Liver (tissue), 9 donors: ENCODE results near the gene SMIM29. TPM values are rescaled to one million over a fixed set of nuclear protein-coding genes. Genes with fewer than 3 reads are reported as not detected.

ENCODE experiments used
- DNase-seq: peaks from one replicate; pipeline ENCODE4 v3.0.0-alpha.2; 2017; ENCODE audit warnings: low spot score
- H3K27ac ChIP-seq, 2 donors: one replicate each; pipeline ENCODE4 v1.7.0; 2013; ENCODE audit warnings: inconsistent platforms in 2 of 2, low read length in 2 of 2, control low read depth in 1 of 2, low read depth in 1 of 2, mild to moderate bottlenecking in 1 of 2
- H3K27me3 ChIP-seq, 4 donors: one replicate each; pipeline versions ENCODE4 v1.6.1 to v1.7.0; 2013; ENCODE audit warnings: low read length in 3 of 4, inconsistent platforms in 1 of 4, mild to moderate bottlenecking in 1 of 4, moderate library complexity in 1 of 4; ENCODE audit not compliant: control insufficient read depth in 4 of 4, insufficient read depth in 4 of 4
- H3K36me3 ChIP-seq, 4 donors: one replicate each; pipeline versions ENCODE4 v1.6.1 to v1.7.0; 2013; ENCODE audit warnings: low read length in 3 of 4, mild to moderate bottlenecking in 3 of 4, low read depth in 1 of 4, moderate library complexity in 1 of 4; ENCODE audit not compliant: control insufficient read depth in 4 of 4, insufficient read depth in 3 of 4
- H3K4me1 ChIP-seq, 4 donors: one replicate each; pipeline versions ENCODE4 v1.6.1 to v1.7.0; 2013; ENCODE audit warnings: low read length in 3 of 4, mild to moderate bottlenecking in 3 of 4, moderate library complexity in 1 of 4; ENCODE audit not compliant: control insufficient read depth in 4 of 4, insufficient read depth in 4 of 4
- H3K4me3 ChIP-seq, 3 donors: one replicate each; pipeline versions ENCODE4 v1.6.1 to v1.7.0; 2013; ENCODE audit warnings: low read length in 3 of 3, control low read depth in 1 of 3, low read depth in 1 of 3, mild to moderate bottlenecking in 1 of 3
- H3K9ac ChIP-seq, 2 donors: one replicate each; pipeline ENCODE4 v1.7.0; 2013; ENCODE audit warnings: low read length in 2 of 2, mild to moderate bottlenecking in 2 of 2, moderate library complexity in 2 of 2, control low read depth in 1 of 2, low read depth in 1 of 2
- H3K9me3 ChIP-seq, 4 donors: one replicate each; pipeline versions ENCODE4 v1.6.1 to v1.7.0; 2013; ENCODE audit warnings: low read length in 3 of 4; ENCODE audit not compliant: control insufficient read depth in 4 of 4
- ATF3 ChIP-seq: IDR thresholded peaks from 2 replicates; pipeline ENCODE4 v1.6.1; 2016; ENCODE audit warnings: antibody characterized with exemption
- FOXA1 ChIP-seq: IDR thresholded peaks from 2 replicates; pipeline ENCODE4 v1.6.1; 2016; ENCODE audit warnings: antibody characterized with exemption
- FOXA2 ChIP-seq: IDR thresholded peaks from 2 replicates; pipeline ENCODE4 v1.6.1; 2016; ENCODE audit warnings: antibody characterized with exemption
- GABPA ChIP-seq, 2 donors: IDR thresholded peaks in 1 of 2; conservative IDR thresholded peaks in 1 of 2; 2 replicates each; pipeline ENCODE4 v1.6.1; 2016; ENCODE audit warnings: antibody characterized with exemption in 2 of 2, mild to moderate bottlenecking in 1 of 2, moderate library complexity in 1 of 2
- HNF4A ChIP-seq, 2 donors: conservative IDR thresholded peaks; 2 replicates each; pipeline ENCODE4 v1.6.1; 2016; ENCODE audit warnings: antibody characterized with exemption in 2 of 2, mild to moderate bottlenecking in 2 of 2
- HNF4G ChIP-seq: IDR thresholded peaks from 2 replicates; pipeline ENCODE4 v1.6.1; 2016; ENCODE audit warnings: antibody characterized with exemption
- JUND ChIP-seq, 2 donors: IDR thresholded peaks; 2 replicates each; pipeline ENCODE4 v1.6.1; 2016; ENCODE audit warnings: antibody characterized with exemption in 2 of 2
- NR2F2 ChIP-seq: IDR thresholded peaks from 2 replicates; pipeline ENCODE4 v1.6.1; 2016; ENCODE audit warnings: antibody characterized with exemption
- REST ChIP-seq: IDR thresholded peaks from 2 replicates; pipeline ENCODE4 v1.6.1; 2016; ENCODE audit warnings: antibody characterized with exemption, mild to moderate bottlenecking
- RXRA ChIP-seq, 2 donors: IDR thresholded peaks; 2 replicates each; pipeline ENCODE4 v1.6.1; 2017 to 2018; ENCODE audit warnings: antibody characterized with exemption in 2 of 2, mild to moderate bottlenecking in 1 of 2
- SP1 ChIP-seq: IDR thresholded peaks from 2 replicates; pipeline ENCODE4 v1.6.1; 2018; ENCODE audit warnings: antibody characterized with exemption, mild to moderate bottlenecking
- WGBS: extraction: QIAGEN DNeasy Blood & Tissue Kit; methylation state at CpG from one replicate; pipeline ENCODE4 v1.1.7; 2013; 5-methylcytosine and 5-hydroxymethylcytosine counted together
- polyA plus RNA-seq, 2 donors: library from polyadenylated mRNA; stranded (reverse) in 1 of 2; unstranded in 1 of 2; fragments of 200-250 nt in 1 of 2; fragments of >200 nt in 1 of 2; fragmentation: Nextera tagmentation in 1 of 2; extraction: Ambion mirVana in 1 of 2; gene quantifications; one replicate each; pipeline versions ENCODE4 v1.2.1 to v1.2.3, GENCODE V29; 2013 to 2015
- total RNA-seq, 2 donors: library from RNA; depleted of rRNA; stranded (reverse); fragments of >200 nt; gene quantifications; one replicate each; pipeline ENCODE4 v1.2.3, GENCODE V29; 2014
- TF ChIP-seq, protein P1 (sequence below): fragments of 150-350 bp; IDR thresholded peaks from 2 replicates; pipeline ENCODE4 v1.5.1; 2017; ENCODE audit warnings: improper control_type of control experiment, low read depth, low read length; ENCODE audit not compliant: missing input control
- TF ChIP-seq, protein P2 (sequence below): IDR thresholded peaks from 2 replicates; pipeline ENCODE4 v1.6.1; 2016; ENCODE audit warnings: antibody characterized with exemption
- donor health status: healthy.
- donor health status: healthy.
- donor health status: healthy.
- donor health status: healthy.
- donor health status: healthy.

The SMIM29 gene
- total and polyA plus RNA-seq, 4 donors, result 2.4 to 11.3 (median 6.7) TPM

- DNase-seq, result no peak
- no peaks in the 10 kb centered on the region for H3K27me3 ChIP-seq
- no peak overlapping the region for H3K9ac ChIP-seq
- TF ChIP-seq SP1 (no peak), FOXA2 (no peak), ATF3 (no peak), NR2F2 (no peak), GABPA (IDR thresholded peaks at IDR 0.05 in 1 of 2, conservative IDR thresholded peaks at IDR 0.05 in 1 of 2) (no peak)
- TF ChIP-seq, protein P1, sequence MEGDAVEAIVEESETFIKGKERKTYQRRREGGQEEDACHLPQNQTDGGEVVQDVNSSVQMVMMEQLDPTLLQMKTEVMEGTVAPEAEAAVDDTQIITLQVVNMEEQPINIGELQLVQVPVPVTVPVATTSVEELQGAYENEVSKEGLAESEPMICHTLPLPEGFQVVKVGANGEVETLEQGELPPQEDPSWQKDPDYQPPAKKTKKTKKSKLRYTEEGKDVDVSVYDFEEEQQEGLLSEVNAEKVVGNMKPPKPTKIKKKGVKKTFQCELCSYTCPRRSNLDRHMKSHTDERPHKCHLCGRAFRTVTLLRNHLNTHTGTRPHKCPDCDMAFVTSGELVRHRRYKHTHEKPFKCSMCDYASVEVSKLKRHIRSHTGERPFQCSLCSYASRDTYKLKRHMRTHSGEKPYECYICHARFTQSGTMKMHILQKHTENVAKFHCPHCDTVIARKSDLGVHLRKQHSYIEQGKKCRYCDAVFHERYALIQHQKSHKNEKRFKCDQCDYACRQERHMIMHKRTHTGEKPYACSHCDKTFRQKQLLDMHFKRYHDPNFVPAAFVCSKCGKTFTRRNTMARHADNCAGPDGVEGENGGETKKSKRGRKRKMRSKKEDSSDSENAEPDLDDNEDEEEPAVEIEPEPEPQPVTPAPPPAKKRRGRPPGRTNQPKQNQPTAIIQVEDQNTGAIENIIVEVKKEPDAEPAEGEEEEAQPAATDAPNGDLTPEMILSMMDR, result no peak
- no peaks in the 10 kb centered on the region for H3K9me3 ChIP-seq
- no peak overlapping the region for H3K4me3 ChIP-seq
- peaks cover 0 to 17% (median 6%) of the 10 kb centered on the region in 4 donors for H3K36me3 ChIP-seq
- 81% methylated on average over 5 of the region's 5 CpGs for WGBS
- no peak overlapping the region for H3K27ac ChIP-seq
- peaks cover 0 to 10% (median 6%) of the 10 kb centered on the region in 4 donors for H3K4me1 ChIP-seq
These were observed 5.6 kb downstream of the SMIM29 start for GRCh38 chr6:34243131-34243771.

DNA sequence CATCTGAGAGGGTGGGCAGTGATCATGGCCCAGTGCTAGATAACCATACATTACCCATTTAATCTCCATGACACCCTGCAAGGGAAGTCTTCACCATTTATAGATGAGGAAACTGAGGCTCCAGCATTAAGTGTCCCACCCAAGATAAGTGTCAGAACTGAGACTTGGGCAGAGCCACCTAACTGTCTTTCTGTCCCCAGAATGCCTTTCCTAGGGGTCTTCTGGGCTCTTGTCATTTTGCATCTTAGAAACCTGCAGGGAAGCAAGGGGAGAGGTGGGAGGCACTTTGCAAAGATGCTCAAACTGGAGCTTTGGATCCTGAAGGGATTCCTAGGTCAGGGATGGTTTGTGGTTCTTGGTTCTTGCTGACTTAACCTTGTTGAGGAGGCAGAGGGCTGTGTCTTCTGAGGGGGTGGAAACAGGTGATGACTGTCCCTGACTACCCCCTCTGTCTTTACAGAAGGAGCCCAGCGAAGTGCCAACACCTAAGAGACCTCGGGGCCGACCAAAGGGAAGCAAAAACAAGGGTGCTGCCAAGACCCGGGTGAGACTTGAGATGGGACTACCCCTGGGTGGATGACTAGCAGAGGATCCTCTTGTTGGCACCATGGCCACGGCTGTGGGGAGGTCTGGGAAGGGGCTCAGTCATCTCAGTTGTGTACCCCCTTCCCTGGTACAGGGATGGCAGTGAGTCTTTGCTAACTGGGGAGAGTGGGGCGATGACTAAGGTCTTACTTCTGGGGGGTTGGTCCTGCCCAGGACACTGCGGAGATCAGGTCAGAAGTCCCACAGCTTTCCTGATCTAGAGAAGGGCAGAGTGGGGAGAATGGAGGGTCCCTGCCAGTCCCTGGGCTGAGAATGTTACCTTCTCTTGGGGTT is 6.3 kb downstream of the SMIM29 start:
- no peaks in the 10 kb centered on the region for H3K27me3 ChIP-seq

More for the DNA sequence above, 6.3 kb downstream of the SMIM29 start:
- DNase-seq, result no peak
- Histone ChIP-seq H3K4me3 (no peak overlapping the region), H3K9ac (no peak overlapping the region), H3K9me3 (no peaks in the 10 kb centered on the region), H3K36me3 (peaks cover 0 to 17% (median 6%) of the 10 kb centered on the region in 4 donors), H3K4me1 (peaks cover 0 to 12% (median 9%) of the 10 kb centered on the region in 4 donors), H3K27ac (no peak overlapping the region)
- TF ChIP-seq RXRA (IDR thresholded peaks at IDR 0.05) (no peak), SP1 (no peak), GABPA (IDR thresholded peaks at IDR 0.05 in 1 of 2, conservative IDR thresholded peaks at IDR 0.05 in 1 of 2) (no peak), FOXA1 (no peak), JUND (IDR thresholded peaks at IDR 0.05) (no peak), NR2F2 (no peak), HNF4A (conservative IDR thresholded peaks at IDR 0.05) (no peak), HNF4G (no peak), FOXA2 (no peak), REST (no peak)
- TF ChIP-seq, protein P1, result no peak
- TF ChIP-seq, protein P2, sequence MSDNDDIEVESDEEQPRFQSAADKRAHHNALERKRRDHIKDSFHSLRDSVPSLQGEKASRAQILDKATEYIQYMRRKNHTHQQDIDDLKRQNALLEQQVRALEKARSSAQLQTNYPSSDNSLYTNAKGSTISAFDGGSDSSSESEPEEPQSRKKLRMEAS, result no peak
- WGBS, result 94% methylated on average over 7 of the region's 7 CpGs
